ENCODE results near the gene ANKRD33B.

The ANKRD33B gene

GRCh38 chr5:10644192-10644591 lies 80.3 kb downstream of the ANKRD33B start:
- no peak for DNase-seq

- no peak for DNase-seq
Measured at GRCh38 chr5:10645146-10645545, 81.3 kb downstream of the ANKRD33B start.

- no peak for DNase-seq
Measured at GRCh38 chr5:10645671-10646070, 81.8 kb downstream of the ANKRD33B start.

GRCh38 chr5:10647640-10648039 lies 83.8 kb downstream of the ANKRD33B start:
- DNase-seq = no peak

GRCh38 chr5:10648806-10649665 lies 85.2 kb downstream of the ANKRD33B start:
- no peak for DNase-seq

GRCh38 chr5:10649666-10650380 lies 86.0 kb downstream of the ANKRD33B start:
- DNase-seq = no peak

- DNase-seq = no peak
Measured at GRCh38 chr5:10652151-10652550, 88.3 kb downstream of the ANKRD33B start.

- DNase-seq = no peak
Measured at GRCh38 chr5:10652606-10653005, 88.7 kb downstream of the ANKRD33B start.

- no peak for DNase-seq
Measured at GRCh38 chr5:10653043-10653442, 89.2 kb downstream of the ANKRD33B start.

GRCh38 chr5:10653751-10654400 lies 90.0 kb downstream of the ANKRD33B start:
- DNase-seq = no peak

GRCh38 chr5:10654566-10654965 lies 90.7 kb downstream of the ANKRD33B start:
- DNase-seq = no peak

GRCh38 chr5:10655161-10655971 lies 91.5 kb downstream of the ANKRD33B start:
- DNase-seq = no peak

- no peak for DNase-seq
Measured at GRCh38 chr5:10655972-10656830, 92.3 kb downstream of the ANKRD33B start.

- DNase-seq = no peak
Measured at GRCh38 chr5:10658265-10658664, 94.4 kb downstream of the ANKRD33B start.

GRCh38 chr5:10660135-10660534 lies 96.3 kb downstream of the ANKRD33B start:
- no peak for DNase-seq

- DNase-seq = no peak
Measured at GRCh38 chr5:10660720-10661387, 97.0 kb downstream of the ANKRD33B start.

- DNase-seq = no peak
Measured at GRCh38 chr5:10661401-10661800, 97.5 kb downstream of the ANKRD33B start.

GRCh38 chr5:10662083-10662482 lies 98.2 kb downstream of the ANKRD33B start:
- no peak for DNase-seq

GRCh38 chr5:10662661-10663488 lies 99.0 kb downstream of the ANKRD33B start:
- DNase-seq = no peak

- peak; percentile 3 for DNase-seq
Measured at GRCh38 chr5:10663489-10664179, 99.8 kb downstream of the ANKRD33B start.

Measured in NCI-H1105 treated with DMSO at 0.1 percent for 48 hours (cell line).